PC-9 (cell line): ENCODE data around the gene SNAPC2.

Source experiments
- CTCF ChIP-seq: fragments of 200-600 bp; sonication (generic); conservative IDR thresholded peaks from 2 replicates; pipeline ENCODE4 v1.6.1; 2017; ENCODE audit warnings: mixed run types, antibody characterized with exemption, mild to moderate bottlenecking, moderate library complexity
- EZH2 ChIP-seq: fragments of 200-600 bp; sonication (generic); IDR thresholded peaks from 2 replicates; pipeline ENCODE4 v1.8.0; 2017; ENCODE audit warnings: antibody characterized with exemption, low read depth

DNA sequence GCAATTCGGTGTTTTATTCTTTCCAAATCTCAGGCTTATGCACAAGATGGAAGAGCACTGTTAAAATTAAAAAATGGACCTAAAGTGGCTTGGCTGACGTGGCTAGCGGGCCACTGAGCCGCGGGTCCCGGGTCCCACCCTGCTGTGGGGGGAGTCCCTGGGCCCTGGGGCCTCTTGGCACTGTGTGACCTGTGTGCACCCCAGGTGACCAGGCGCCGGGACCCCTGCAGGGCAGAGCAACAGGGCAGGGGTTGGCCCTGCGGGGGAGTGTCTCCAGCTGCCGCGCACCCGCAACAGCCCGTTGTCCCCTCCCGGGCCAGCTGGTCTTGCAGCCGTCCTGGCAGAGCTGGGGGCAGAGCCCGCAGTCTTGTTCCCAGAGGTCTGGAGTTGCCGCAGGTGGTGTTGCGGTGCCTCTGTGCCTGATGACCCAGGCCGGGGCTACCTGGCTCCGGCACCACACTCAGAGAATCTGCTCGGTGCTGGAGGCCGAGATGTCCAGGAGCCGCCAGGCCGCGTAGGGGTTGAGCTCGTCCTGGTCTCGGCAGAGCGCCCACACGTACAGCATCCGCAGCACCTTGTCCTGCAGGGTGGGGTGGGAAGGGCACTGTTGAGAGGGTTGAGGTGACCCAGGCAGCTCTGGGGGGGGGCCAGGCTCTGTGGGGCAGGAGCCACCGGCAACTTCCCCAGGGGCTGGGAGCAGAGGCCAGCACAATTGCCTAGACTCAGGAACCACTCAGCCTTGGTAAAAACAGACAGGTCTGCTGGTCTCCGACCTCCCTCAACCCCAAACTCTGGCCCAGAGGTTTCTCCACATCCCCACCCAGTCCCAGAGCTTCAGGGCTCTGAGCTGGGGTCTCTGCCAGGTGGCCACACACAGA is 6.8 kb downstream of the SNAPC2 start:
- TF ChIP-seq CTCF (no peak), EZH2 (no peak)
